ENCODE data around the gene DDX39A. TPM values are rescaled to one million over a fixed set of nuclear protein-coding genes. Genes with fewer than 3 reads are reported as not detected.
A peak's percentile ranks its signal among the peaks of the same experiment; 100 is the strongest.

The DDX39A gene
- total and polyA plus RNA-seq, 2 experiments from 2014 or later, result 47.2 to 58.7 TPM

DNA sequence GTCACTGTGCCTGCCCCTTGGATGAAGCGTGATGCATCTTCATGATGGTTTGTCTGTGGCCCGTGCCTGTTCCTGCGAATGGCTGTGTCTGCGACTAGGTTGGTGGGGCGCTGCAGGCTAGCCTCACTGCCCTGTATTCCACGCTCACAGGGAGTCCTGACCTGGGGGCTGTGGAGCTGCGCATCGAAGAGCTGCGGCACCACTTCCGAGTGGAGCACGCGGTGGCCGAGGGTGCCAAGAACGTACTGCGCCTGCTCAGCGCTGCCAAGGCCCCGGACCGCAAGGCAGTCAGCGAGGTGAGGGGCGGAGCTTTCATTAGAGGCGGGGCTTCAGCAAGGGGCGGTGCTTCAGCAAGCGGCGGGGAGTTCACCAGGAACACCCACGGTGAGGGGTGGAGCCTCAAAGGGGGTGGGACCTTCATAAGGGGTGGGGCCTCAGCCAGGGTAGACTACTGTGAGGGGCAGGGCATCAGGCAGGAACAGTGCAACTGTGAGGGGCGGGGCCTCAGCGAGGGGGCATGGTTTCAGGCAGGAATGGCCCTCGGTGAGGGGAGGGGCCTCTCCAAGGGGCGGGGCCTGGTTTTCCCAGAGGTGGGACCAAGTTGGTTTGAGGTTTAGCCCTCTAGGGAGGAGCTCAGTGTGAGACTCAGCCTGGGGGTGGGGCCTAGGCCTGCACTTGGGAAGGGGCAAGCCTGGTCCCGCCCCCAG lies 31.2 kb upstream of the DDX39A start:
- Histone ChIP-seq H3K4me1 (ENCODE audit: insufficient read depth) (no peaks in the 10 kb centered on the region), H3K36me3 (ENCODE audit: low read depth) (peaks cover 20% of the 10 kb centered on the region; the same call in 1 of the 2 replicates), H3K9me2 (ENCODE audit: insufficient read depth) (no peaks in the 10 kb centered on the region), H4K20me1 (ENCODE audit: insufficient read depth) (no peaks in the 10 kb centered on the region), H3K4me2 (ENCODE audit: unreplicated experiment) (no peak overlapping the region), H3K9ac (no peak overlapping the region), H3K9me3 (ENCODE audit: low read depth) (no peaks in the 10 kb centered on the region), H3K79me2 (ENCODE audit: insufficient read depth) (no peaks in the 10 kb centered on the region), H3F3A (ENCODE audit: insufficient read depth) (no peaks in the 10 kb centered on the region), H3K27me3 (replicated peaks; ENCODE audit: insufficient read depth) (no peaks in the 10 kb centered on the region), H3K27ac (no peak overlapping the region), H2AFZ (no peak overlapping the region), H3K4me3 (no peak overlapping the region)
- in situ Hi-C loops (cut with MboI), result no loop called here
- peak; percentile 66 for DNase-seq
- WGBS, 2 experiments (ENCODE audit: low coverage in 1 of 2, low lambda C conversion rate in 2 of 2, missing lambda C conversion rate in 2 of 2), result 82 to 85% methylated on average over 27 to 29 of the region's 30 CpGs
- TF ChIP-seq EZH2 (IDR thresholded peaks at IDR 0.05; ENCODE audit: insufficient read depth, poor library complexity, severe bottlenecking) (no peak), EZH2phosphoT487 (IDR thresholded peaks at IDR 0.05; ENCODE audit: insufficient read depth, low read depth) (no peak)

DNA sequence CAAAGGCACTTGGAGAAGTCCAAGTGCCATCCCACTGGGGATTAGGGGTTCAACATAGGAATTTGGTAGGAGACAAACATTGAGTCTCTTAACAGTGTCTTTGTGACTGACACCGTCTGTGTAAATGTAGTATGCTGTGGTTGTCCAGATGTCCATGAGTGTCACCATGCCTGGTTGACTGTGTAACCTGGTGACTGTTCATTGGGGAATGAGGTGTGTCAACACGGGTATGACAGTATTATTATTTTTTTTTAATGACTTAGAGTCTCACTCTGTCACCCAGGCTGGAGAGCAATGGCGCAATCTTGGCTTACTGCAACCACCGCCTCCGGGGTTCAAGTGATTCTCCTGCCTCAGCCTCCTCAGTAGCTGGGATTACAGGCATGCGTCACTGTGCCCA lies 30.2 kb upstream of the DDX39A start:
- no peak for TF ChIP-seq EZH2phosphoT487 (IDR thresholded peaks at IDR 0.05; ENCODE audit: insufficient read depth, low read depth)
- TF ChIP-seq EZH2 (IDR thresholded peaks at IDR 0.05; ENCODE audit: insufficient read depth, poor library complexity, severe bottlenecking), result no peak
- no peaks in the 10 kb centered on the region for H3K9me2 ChIP-seq (ENCODE audit: insufficient read depth)
- in situ Hi-C loops (cut with MboI), result no loop called here
- no peaks in the 10 kb centered on the region for H3K9me3 ChIP-seq (ENCODE audit: low read depth)
- H3K36me3 ChIP-seq (ENCODE audit: low read depth), result peaks cover 18% of the 10 kb centered on the region; the same call in 1 of the 2 replicates
- no peaks in the 10 kb centered on the region for H3F3A ChIP-seq (ENCODE audit: insufficient read depth)
- H3K9ac ChIP-seq, result no peak overlapping the region
- no peaks in the 10 kb centered on the region for H3K79me2 ChIP-seq (ENCODE audit: insufficient read depth)
- H3K27me3 ChIP-seq (replicated peaks; ENCODE audit: insufficient read depth), result no peaks in the 10 kb centered on the region
- H3K27ac ChIP-seq, result no peak overlapping the region
- no peak overlapping the region for H3K4me3 ChIP-seq
- peak; percentile 41 for DNase-seq
- no peaks in the 10 kb centered on the region for H3K4me1 ChIP-seq (ENCODE audit: insufficient read depth)
- no peak overlapping the region for H3K4me2 ChIP-seq (ENCODE audit: unreplicated experiment)
- WGBS, 2 experiments (ENCODE audit: low coverage in 1 of 2, low lambda C conversion rate in 2 of 2, missing lambda C conversion rate in 2 of 2), result 91 to 94% methylated on average over 6 of the region's 6 CpGs
- H4K20me1 ChIP-seq (ENCODE audit: insufficient read depth), result no peaks in the 10 kb centered on the region
- no peak overlapping the region for H2AFZ ChIP-seq

DNA sequence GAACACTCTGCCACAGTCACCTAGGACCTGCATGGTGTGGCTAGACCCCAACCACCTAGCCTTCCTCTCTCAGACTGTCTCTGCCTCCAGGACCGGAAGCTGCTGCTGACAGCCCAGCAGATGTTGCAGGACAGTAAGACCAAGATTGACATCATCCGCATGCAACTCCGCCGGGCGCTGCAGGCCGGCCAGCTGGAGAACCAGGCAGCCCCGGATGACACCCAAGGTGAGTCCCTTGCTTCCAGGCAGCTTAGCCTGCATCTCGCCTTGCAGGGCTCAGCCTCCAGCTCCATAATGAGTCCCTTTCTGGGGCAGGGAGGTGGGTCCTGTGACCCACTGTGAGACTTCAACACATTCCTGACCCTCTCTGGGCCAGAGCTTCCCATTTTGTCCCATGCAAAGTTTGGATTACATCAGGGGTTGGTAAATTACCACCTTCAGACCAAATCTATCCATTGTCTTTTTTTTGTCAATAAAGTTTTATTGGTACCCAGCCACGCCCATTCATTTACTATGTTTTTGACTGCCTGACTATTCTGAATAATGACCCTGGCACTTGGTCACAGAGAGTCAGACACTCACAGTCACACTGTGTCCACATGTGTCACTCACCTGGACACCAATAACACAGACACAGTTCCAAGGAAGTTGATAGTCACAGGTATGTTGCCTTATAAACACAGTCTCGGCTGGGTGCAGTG lies 27.3 kb upstream of the DDX39A start:
- Histone ChIP-seq H3K79me2 (ENCODE audit: insufficient read depth) (no peaks in the 10 kb centered on the region), H2AFZ (no peak overlapping the region), H3K9me3 (ENCODE audit: low read depth) (no peaks in the 10 kb centered on the region), H3K27ac (no peak overlapping the region), H3F3A (ENCODE audit: insufficient read depth) (no peaks in the 10 kb centered on the region), H3K9me2 (ENCODE audit: insufficient read depth) (no peaks in the 10 kb centered on the region), H3K4me2 (ENCODE audit: unreplicated experiment) (no peak overlapping the region), H3K9ac (no peak overlapping the region), H4K20me1 (ENCODE audit: insufficient read depth) (no peaks in the 10 kb centered on the region), H3K36me3 (ENCODE audit: low read depth) (peaks cover 14% of the 10 kb centered on the region; the same call in 1 of the 2 replicates), H3K27me3 (replicated peaks; ENCODE audit: insufficient read depth) (no peaks in the 10 kb centered on the region), H3K4me1 (ENCODE audit: insufficient read depth) (no peaks in the 10 kb centered on the region), H3K4me3 (no peak overlapping the region)
- 93 to 94% methylated on average over 10 of the region's 10 CpGs for WGBS, 2 experiments (ENCODE audit: low coverage in 1 of 2, low lambda C conversion rate in 2 of 2, missing lambda C conversion rate in 2 of 2)
- TF ChIP-seq EZH2 (IDR thresholded peaks at IDR 0.05; ENCODE audit: insufficient read depth, poor library complexity, severe bottlenecking) (no peak), EZH2phosphoT487 (IDR thresholded peaks at IDR 0.05; ENCODE audit: insufficient read depth, low read depth) (no peak)
- in situ Hi-C loops (cut with MboI), result no loop called here
- DNase-seq, result no peak

DNA sequence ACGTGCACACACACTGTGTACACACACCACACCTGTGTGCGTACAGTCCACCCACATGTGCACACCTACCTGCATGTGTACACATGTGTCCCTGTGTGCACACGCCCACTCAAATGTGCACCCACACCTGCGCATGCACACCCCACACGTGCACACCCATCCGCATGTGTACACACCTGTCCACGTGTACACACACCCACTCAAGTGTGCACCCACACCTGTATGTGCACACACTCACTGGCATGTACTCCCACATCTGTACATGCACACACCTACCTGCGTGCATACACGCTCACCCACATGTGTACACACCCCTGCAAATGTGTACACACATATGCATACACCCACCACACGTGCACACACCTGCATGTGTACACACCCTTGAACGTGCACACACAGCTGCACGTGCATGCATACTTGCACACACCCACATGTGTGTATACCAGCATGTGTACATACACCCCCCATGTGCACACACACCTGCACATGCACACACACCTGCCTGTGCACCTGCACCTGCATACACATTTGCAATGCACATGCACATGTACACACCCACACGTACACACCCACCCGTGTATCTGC lies 24.6 kb upstream of the DDX39A start:
- H3K27me3 ChIP-seq (replicated peaks; ENCODE audit: insufficient read depth), result no peaks in the 10 kb centered on the region
- H3F3A ChIP-seq (ENCODE audit: insufficient read depth), result no peaks in the 10 kb centered on the region
- DNase-seq, result no peak
- no peak overlapping the region for H3K4me2 ChIP-seq (ENCODE audit: unreplicated experiment)
- H3K79me2 ChIP-seq (ENCODE audit: insufficient read depth), result peaks cover 21% of the 10 kb centered on the region
- no peaks in the 10 kb centered on the region for H4K20me1 ChIP-seq (ENCODE audit: insufficient read depth)
- no peak overlapping the region for H3K9ac ChIP-seq
- in situ Hi-C loops (cut with MboI), result no loop called here
- 87 to 88% methylated on average over 13 to 14 of the region's 14 CpGs for WGBS, 2 experiments (ENCODE audit: low coverage in 1 of 2, low lambda C conversion rate in 2 of 2, missing lambda C conversion rate in 2 of 2)
- no peak overlapping the region for H3K27ac ChIP-seq
- H3K36me3 ChIP-seq (ENCODE audit: low read depth), result peaks cover 7% of the 10 kb centered on the region; the same call in 1 of the 2 replicates
- no peak for TF ChIP-seq EZH2 (IDR thresholded peaks at IDR 0.05; ENCODE audit: insufficient read depth, poor library complexity, severe bottlenecking)
- no peak for TF ChIP-seq EZH2phosphoT487 (IDR thresholded peaks at IDR 0.05; ENCODE audit: insufficient read depth, low read depth)
- H3K4me1 ChIP-seq (ENCODE audit: insufficient read depth), result no peaks in the 10 kb centered on the region
- no peak overlapping the region for H2AFZ ChIP-seq
- H3K9me3 ChIP-seq (ENCODE audit: low read depth), result no peaks in the 10 kb centered on the region
- no peak overlapping the region for H3K4me3 ChIP-seq
- no peaks in the 10 kb centered on the region for H3K9me2 ChIP-seq (ENCODE audit: insufficient read depth)

Measured in GM23248 (cell line).